Hematopoietic multipotent progenitor cell treated with erythropoietin and hydrocortisone succinate and interleukin-3 and kit ligand, for 4 days (in vitro differentiated cells): Measurements from ENCODE around the gene UBE2U.
"Not testable (repeated sequence)": the region's sequence is repeated elsewhere in the genome, so short reads cannot be mapped to it uniquely, and the experiment has no call there.

Experiments
- DNase-seq: peaks from one replicate; pipeline ENCODE4 v3.0.0-alpha.2; 2015

UBE2U gene

DNA sequence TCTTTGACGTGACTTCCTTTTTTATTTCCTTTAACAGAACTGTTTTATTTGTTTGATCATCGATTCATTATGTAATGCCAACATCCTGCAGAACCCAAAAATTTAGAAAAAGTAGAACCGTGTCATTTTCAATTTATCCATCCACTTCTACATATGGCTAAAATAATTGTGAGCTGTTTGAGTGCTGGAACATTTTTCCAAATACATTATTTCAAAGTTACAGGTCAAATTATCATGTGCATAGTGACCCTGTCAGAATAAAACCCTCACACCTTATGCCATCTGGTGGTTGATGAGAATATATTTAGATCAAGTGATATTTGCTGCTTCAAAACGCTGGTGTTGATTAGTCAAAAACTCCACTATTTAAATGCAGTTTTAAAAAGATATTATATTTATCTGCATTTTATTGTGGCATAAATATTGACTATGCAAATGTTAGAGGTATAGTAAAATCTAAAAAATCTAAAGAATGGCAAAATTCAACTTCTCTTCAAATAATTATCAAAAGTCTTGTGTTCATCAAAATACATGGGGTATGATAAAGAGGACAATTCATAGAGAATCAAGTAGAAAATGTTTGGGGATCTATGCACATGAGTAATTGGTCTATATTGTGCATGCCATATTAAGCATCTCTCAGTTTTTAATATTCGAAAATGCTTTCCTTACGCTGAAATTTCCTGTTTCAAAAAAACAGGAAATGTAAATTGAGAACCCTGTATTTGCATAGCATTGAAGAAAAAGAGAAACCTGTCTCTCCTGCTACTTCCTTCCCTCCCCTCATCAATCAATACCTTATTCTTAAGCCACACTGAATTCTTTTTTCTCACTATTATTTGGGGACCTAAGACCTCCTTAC, 39.7 kb downstream of the UBE2U start:
- DNase-seq: peak; percentile 80

DNA sequence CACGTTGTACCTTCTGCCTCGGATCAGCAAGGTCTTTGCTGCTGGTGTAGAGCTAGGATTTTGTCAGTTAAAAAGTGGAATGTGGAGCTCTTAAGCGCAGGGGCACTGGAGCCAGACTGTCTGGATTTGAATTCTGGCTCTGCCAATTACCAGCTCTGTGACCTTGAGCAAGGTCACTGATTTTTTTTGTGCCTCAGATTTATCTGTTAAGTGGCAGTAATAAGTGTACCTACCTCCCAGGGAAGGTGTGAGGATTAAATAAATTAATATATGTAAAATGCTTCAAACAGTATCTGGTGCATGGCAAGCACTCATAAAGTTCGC, 40.3 kb downstream of the UBE2U start:
- DNase-seq: no peak

DNA sequence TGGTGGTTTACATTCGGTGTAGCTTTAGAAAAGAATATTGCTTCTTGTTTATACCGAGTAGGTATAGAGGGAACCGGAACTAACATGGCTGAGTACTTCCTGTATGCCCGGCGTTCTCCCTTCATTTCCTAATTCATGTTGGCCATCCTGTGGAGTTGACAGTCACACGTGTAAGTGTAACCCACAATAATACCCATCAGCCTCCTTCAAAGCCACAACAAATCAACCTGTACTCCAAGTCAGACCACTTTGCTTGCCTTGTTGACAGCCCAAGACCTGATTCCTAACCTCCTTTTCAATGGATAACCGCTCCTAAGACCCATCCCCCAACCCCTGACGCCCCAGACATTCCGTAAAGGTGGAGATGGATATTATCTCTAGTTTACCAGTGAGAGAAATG, 42.1 kb downstream of the UBE2U start:
- DNase-seq: peak; percentile 34

DNA sequence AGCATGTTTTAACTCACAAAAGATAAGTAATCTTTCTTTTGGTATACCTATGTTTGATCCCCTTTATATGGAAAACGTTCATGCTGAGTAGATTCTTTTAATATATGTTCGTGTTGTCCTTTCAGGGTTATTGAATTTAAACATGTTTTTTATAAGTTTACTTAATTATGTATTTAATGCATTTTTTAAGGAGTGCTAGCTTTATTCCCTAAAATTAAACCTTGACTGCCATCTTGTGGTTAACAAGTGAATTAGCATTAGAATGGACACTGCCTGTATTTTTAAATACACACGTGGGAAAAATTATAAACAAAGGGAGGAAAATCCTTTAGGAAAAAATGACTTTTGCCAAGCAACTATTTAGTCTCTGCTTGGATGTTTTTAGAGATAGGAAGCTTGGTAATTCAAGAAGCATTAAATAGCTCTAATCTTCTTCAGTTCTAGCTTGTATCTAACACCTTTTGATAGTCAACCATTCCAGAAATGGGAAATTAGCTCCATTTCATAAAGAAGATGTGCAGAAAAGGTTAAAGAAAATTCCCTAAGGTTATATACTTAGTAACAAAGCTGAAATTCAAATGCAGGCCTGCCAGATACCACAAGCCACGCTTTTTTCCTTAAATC, 43.0 kb downstream of the UBE2U start:
- peak; percentile 76 for DNase-seq

DNA sequence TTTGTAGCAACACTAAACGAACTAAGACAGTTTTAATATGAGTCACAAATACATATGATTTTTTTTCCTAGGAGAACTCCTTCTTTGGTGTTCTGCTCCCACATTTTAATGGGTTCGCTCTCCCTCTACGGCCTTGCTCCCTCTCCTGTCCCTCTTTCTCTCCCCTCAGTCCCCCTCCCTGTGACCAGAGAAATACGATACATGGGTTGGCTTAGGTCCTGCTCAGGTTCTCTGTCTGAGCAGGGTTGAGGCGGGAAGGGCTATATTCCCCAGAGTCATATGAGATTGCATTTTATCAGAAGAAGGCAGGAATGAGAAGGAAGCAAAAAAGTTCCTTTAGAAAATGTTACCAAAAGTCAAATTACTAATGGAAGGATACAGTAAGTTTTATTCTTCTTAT, 44.6 kb downstream of the UBE2U start:
- no peak for DNase-seq

DNA sequence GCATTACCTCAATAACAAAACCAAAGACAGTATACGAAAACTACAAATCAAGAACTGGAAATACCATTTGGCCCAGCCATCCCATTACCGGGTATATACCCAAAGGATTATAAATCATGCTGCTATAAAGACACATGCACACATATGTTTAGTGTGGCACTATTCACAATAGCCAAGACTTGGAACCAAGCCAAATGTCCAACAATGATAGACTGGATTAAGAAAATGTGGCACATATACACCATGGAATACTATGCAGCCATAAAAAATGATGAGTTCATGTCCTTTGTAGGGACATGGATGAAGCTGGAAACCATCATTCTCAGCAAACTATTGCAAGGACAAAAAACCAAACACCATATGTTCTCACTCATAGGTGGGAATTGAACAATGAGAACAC, 47.0 kb downstream of the UBE2U start:
- DNase-seq: not testable (repeated sequence)

DNA sequence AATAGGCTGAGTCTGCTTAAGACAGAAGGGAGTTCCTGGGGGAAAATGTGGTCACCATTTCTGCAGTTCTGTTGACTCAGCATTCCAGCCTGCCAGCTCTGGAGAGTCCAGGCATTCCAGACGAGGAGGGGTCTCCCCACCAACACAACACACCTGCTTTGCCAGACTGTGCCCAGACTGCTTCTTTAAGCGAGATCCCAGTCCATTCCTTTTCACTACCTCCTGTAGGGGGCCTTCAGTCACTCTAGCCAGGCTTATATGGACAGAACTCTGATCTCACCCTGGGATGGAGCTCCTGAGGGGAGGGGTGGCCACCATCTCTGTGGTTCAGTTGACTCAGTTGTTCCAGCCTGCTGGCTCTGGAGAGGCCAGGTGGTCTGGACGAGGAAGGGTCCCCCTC, 48.5 kb downstream of the UBE2U start:
- no peak for DNase-seq

DNA sequence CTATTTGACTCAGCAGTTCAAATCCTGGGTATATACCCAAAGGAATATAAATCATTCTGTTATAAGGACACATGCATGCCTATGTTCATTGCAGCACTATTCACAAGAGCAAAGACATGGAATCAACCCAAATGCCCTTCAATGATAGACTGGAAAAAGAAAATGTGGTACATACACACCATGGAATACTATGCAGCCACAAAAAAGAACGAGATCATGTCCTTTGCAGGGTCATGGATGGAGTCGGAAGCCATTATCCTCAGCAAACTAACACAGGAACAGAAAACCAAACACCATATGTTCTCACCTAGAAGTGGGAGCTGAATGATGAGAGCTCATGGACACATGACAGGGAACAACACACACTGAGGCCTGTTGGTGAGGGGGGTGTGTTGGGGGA, 53.8 kb downstream of the UBE2U start:
- DNase-seq: not testable (repeated sequence)

DNA sequence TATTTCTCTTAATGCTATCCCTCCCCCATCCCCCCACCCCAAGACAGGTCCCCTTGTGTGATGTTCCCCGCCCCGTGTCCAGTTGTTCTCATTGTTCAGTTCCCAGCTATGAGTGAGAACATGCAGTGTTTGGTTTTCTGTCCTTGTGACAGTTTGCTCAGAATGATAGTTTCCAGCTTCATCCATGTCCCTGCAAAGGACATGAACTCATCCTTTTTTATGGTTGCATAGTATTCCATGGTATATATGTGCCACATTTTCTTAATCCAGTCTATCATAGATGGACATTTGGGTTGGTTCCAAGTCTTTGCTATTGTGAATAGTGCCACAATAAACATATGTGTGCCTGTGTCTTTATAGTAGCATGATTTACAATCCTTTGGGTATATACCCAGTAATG, 55.0 kb downstream of the UBE2U start:
- not testable (repeated sequence) for DNase-seq

DNA sequence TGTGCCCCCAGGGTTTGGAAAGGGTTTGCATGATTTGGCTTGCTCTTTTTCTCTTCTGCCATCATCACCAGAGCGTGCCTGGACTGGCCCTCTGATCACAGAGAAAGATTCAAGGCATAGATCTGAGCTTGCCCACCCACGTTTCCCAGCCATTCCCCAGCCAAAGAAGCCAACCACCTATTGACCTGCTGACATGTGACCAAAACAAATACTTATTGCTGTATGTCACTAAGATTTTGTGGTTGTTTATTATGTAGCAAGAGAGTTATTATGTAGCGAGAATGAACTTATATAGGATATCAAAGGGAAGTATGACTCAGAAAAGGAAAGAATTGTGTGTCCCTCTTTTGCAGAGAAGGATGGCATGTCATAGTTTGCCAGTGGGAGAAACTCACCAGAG, 59.9 kb downstream of the UBE2U start:
- DNase-seq: no peak

DNA sequence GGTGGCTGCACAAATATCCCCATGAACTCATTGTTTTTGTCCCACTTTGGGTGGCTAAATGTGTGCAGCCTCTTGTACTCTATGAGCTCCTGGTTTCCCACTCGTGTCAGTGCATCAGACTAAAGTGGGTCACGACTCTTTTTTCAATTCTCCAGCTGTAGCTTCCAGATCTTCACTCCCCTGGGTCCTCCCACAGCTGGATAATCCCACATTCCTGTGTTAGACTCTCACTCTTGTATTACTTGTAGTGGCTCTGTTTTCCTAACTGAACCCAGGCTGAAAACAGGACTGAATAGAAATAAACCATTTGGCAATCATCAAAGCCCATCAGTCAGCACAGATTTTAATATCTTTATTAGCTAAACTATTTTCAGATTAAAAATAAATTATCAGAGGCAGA, 60.4 kb downstream of the UBE2U start:
- DNase-seq: no peak

DNA sequence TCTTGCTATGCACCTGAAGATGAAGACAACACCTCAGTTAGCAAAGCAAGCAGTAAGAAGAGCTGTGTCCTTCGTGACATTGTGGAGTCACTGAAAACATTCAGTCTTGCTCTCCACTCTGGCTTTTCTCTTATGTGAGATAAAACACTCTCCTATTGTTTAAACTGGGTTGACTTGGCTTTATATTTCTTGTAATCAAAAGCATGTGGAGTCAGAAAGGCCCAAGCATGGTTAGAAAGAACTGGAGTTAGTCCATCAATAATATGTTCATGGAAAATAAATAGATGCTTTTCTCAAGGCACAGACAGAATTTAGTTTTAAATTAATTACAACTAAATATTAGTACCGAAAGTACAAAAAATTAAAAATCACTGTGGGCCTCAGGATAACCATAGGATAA, 61.7 kb downstream of the UBE2U start:
- no peak for DNase-seq

DNA sequence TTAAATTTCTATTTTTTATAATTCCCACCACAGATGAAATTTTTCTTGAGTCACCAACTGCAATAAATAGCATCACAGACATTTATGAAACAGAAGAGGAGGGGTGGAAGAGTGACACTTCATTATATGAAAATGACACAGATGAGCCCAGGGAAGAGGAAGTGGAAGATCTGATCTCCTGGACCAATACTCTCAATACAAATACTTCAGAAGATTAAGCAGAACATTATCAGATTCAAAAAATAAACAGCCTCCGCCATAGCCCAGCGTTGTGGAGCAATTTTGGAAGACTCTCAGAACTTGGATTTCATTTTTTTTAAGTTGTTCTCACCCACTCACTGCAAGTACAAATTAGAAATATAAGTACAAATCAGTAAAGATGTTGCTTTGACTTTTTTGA, 63.6 kb downstream of the UBE2U start:
- DNase-seq: no peak

DNA sequence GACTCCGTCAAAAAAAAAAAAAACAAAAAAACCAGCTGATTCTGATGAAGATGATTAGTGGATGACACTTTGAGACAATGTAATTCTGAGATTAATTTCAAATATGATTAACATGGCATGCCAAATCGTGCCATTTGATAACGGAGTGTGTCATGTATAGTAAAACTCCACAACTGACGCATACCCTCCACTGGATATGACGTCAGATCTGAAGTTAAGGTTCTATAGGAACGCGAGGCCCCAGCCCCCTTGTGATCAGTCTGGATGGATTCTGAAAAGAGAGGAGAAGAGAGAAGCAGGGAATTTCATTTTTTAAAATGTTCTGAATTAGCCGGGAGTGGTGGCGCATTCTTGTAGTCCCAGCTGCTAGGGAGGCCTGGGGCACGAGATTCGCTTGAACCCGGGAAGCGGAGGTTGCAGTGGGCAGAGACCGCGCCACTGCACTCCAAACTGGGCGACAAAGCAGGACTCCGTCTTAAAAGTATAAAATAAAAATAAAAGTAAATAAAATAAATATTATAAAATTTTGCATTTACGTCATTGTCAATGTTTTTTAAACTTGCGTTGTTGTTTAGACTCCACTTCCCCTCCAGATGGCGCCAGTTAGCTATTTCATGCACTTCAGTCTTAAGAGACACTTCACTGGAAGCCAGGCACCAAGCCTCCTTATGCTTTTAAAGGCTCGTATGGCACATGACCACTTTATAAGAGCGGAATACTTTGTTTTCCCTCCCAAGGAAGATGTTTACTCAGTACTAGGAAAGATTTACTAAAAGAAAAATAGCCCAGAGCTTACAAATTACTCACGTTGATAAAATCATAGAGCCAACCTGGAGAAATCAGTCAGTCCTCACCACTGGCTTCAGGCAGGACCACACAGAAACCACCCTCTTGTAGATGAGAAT, 65.5 kb downstream of the UBE2U start:
- peak; percentile 91 for DNase-seq

DNA sequence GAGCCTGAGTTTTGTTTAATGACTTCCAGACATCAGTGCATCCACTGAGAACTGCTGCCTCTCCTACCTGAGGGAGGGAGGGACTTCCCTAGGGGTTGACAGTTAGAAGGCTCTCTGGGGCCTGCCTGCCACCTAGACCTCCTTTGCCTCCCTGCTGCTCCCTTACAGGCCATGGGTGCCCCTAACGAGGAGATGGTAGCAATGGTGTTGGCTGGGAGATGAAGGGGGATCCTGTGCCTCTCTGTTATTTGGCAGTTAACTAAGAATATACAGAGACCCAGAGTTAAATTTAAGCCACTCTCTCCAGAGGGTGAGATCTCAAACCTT, 66.1 kb downstream of the UBE2U start:
- DNase-seq: no peak

DNA sequence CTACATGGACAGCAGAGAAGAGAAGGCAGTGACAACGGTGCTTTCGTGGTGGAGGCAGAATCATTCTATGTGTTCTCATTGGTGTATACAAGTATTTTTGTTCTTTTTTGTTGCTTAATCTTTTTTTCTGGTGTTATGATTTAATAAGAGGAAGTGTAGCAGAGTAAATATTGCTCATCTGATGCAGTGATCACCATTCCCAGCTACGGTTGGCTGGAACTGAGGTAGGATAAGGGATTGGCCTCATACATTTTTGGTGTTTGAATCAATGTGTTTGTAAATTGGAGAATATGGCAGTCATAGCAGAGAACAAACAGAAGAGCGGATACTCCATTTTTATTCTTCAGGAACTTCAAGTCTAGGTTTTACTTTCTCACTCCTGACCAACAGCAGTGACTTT, 76.6 kb downstream of the UBE2U start:
- no peak for DNase-seq

DNA sequence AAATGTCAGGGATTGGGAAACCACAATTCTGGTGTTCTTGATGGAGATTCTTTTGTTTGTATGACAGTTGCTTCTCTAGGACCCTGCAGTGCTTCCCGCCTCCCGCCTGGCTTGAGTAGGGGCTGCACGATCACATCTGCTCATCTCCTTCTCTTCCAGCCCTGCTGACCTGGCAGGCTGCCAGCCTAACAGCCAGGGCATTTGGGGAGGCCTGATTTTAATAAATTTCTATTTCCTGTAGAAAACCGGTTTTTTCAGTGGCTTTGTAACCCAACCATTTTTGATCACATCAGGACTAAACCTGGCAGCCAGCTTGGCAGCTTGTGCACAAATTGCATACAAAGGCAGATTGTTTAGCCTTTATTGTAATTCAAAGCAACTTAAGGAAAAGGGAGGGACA, 78.9 kb downstream of the UBE2U start:
- peak; percentile 46 for DNase-seq

DNA sequence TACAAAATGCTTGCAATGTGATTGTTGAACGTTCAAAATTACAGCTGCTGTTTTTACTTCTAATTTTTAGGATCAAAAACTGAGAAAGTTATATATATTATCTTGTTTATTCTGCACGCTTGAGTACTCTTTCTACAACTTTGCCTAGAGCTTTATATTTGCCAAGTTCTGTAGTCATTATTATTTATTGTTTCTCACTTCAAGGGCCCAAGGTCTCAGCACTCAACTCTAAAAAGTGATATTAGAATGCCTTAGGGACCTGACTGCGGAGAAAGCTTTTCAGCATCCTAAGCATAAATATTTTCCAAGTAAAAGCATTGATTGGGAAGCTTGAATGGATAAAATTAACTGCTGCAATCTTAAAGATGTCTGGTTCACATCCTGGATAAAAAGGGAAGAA, 83.6 kb downstream of the UBE2U start:
- DNase-seq: no peak

DNA sequence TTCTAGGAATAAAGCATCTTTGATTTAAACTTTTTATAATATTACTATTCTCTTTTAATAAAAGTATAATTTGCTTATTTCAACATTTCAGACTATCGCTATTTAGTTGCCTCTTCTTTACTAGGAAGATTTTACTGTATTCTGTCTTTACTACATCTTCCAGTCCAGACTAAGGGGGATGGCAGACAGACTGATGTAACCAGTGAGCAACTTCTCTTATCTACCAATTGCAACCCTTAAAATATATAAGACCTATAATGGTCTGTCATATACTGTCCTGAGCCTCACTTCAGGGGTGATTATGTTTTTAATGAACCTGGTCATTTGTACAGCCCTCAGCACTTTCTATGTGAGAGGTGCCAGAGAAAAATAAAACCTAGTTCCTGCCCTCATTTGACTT, 87.0 kb downstream of the UBE2U start:
- no peak for DNase-seq

DNA sequence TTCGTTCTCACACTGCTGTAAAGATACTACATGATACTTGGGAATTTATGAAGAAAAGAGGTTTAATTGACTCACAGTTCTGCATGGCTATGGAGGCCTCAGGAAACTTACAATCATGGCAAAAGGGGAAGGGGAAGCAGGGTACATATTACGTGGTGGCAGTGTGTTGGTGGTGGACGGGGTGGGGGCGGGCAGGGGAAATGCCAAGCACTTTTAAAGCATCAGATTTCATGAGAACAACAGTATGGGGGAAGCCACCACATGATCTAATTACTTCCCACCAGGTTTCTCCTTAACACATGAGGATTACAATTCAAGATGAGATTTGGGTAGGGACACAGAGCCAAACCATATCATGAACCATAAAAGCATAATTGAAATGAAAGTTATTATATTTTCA, 88.5 kb downstream of the UBE2U start:
- no peak for DNase-seq

DNA sequence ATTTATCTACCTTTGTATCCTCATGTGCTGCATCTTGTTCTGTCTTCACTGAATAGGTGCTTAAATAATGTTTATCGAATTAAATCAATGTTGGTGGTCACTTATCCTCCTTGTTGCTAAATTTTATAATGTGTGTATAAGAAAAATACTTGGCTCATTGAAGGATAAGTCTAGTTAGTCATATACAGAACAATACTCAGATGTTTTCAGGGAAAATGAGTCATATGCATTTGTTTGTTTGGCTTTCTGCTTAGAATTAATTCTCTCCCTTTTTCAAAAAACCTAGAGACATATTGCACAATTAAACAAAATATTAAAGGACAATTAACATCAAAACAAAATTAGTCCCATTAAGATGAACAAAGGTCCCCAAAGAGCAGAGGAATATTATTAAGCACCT, 89.0 kb downstream of the UBE2U start:
- no peak for DNase-seq

DNA sequence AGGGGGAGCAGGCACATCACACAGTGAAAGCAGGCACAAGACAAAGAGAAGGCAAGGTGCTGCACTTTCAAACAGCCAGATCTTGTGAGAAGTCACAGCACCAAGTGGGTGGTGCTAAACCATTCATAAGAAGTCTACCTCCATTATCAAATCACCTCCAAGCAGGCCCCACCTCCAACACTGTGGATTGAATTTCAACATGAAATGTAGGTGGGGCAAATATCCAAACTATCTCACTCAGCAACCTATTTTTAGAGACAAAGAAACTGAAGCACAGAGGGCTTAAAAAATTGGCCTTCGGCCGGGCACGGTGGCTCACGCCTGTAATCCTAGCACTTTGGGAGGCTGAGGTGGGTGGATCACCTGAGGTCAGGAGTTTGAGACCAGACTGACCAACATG, 90.4 kb downstream of the UBE2U start:
- no peak for DNase-seq

DNA sequence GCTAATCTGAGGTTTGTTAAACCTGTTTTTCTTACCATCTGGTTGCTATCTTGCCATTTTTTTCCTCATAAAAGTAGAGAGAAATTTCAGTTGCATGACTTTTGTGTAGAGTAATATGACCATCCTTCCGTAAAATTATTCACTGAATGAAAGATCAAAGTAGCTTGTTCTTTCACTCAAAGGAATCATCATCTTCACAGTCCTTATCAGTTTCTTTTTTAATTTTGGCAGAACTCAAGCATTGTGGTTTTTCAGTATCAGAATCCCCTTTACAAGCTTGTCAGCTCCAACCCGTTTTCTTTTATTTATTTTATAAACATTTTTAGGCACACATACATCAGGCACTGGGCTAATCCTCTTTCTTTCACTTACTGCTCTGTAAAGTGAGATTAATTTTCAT, 91.7 kb downstream of the UBE2U start:
- DNase-seq: no peak

DNA sequence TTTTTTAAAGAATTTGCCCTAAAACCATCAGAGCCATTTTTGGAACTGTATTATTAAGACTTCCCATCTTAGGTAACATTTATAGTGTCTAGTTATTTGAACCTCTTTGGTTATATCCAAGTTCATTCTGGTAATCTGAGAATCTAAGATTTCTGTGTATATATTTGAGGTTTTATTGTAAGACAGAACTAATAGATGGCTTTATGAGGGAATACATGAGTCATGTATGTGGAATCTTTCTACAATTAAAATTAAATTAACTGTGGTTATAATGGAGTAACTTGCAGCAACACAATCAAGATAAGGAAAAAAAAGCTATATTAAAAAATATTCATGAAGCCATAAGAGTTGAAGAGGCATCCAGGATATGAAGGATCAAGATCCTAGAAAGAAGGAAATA, 92.1 kb downstream of the UBE2U start:
- DNase-seq: no peak
